ENCODE measurements around the gene IL23R. TPM values are rescaled to one million over a fixed set of nuclear protein-coding genes. Genes with fewer than 3 reads are reported as not detected.

The IL23R gene
- total RNA-seq, 2 experiments from 2014 or later, result 0.23 TPM; not detected in 1

- TF ChIP-seq EZH2phosphoT487 (IDR thresholded peaks at IDR 0.05; ENCODE audit: borderline replicate concordance, low read depth, low read length), result no peak
- TF ChIP-seq CTCF (conservative IDR thresholded peaks at IDR 0.05; ENCODE audit: low read length), result no peak
- ChIA-PET CTCF (ENCODE audit: unreplicated experiment) (no interaction called here), POLR2A (interaction anchor here (0.7 kb wide), 1 partner anchor 426 kb away, joined by 3 read pairs; no protein-coding TSS in a partner anchor)
- no peaks in the 10 kb centered on the region for H3K36me3 ChIP-seq (ENCODE audit: insufficient read depth, low read length)
- 0 out of 2 replicates have a peak overlapping the region, but pooled peaks have one; percentile 2 for H2AFZ ChIP-seq (ENCODE audit: low read length)
- no peaks in the 10 kb centered on the region for H3K4me1 ChIP-seq (ENCODE audit: insufficient read depth, low read length, poor library complexity, severe bottlenecking)
- no peak for DNase-seq (ENCODE audit: low spot score)
- H3K79me2 ChIP-seq (ENCODE audit: insufficient read depth, low read depth, low read length), result no peaks in the 10 kb centered on the region
- intact Hi-C loops (cut with micrococcal nuclease; ENCODE audit: unreplicated experiment), result no loop called here
- no peaks in the 10 kb centered on the region for H3K9me3 ChIP-seq (ENCODE audit: low read length)
- BruUV-seq (replicated peaks), result no TSS peak
- 0 out of 2 replicates have a peak, but pooled peaks cover 5% of the 10 kb centered on the region for H3K9me2 ChIP-seq (ENCODE audit: insufficient read depth, low read length)
- H3K27ac ChIP-seq (ENCODE audit: low read depth, low read length, poor library complexity, severe bottlenecking), result no peak overlapping the region
- no peak overlapping the region for H3K4me3 ChIP-seq (ENCODE audit: low read depth, low read length, poor library complexity, severe bottlenecking)
- no peak overlapping the region for H3K4me2 ChIP-seq (ENCODE audit: low read length)
- no peaks in the 10 kb centered on the region for H4K20me1 ChIP-seq (ENCODE audit: insufficient read depth, low read length)
Observed at GRCh38 chr1:67171978-67172377, 5.7 kb downstream of the IL23R start.

GRCh38 chr1:67173988-67174387 is 7.7 kb downstream of the IL23R start:
- CTCF ChIA-PET (ENCODE audit: unreplicated experiment), result no interaction called here
- intact Hi-C loops (cut with micrococcal nuclease; ENCODE audit: unreplicated experiment), result no loop called here
- Histone ChIP-seq H3K27ac (ENCODE audit: low read depth, low read length, poor library complexity, severe bottlenecking) (no peak overlapping the region), H3K4me2 (ENCODE audit: low read length) (no peak overlapping the region), H4K20me1 (ENCODE audit: insufficient read depth, low read length) (no peaks in the 10 kb centered on the region), H3K4me1 (ENCODE audit: insufficient read depth, low read length, poor library complexity, severe bottlenecking) (no peaks in the 10 kb centered on the region), H3K79me2 (ENCODE audit: insufficient read depth, low read depth, low read length) (no peaks in the 10 kb centered on the region), H3K36me3 (ENCODE audit: insufficient read depth, low read length) (no peaks in the 10 kb centered on the region), H3K9me2 (ENCODE audit: insufficient read depth, low read length) (0 out of 2 replicates have a peak, but pooled peaks cover 5% of the 10 kb centered on the region), H3K9me3 (ENCODE audit: low read length) (no peaks in the 10 kb centered on the region), H3K4me3 (ENCODE audit: low read depth, low read length, poor library complexity, severe bottlenecking) (no peak overlapping the region), H2AFZ (ENCODE audit: low read length) (no peak overlapping the region)
- POLR2A ChIA-PET, result no interaction called here
- BruUV-seq (replicated peaks), result no TSS peak
- DNase-seq (ENCODE audit: low spot score), result no peak
- no peak for TF ChIP-seq EZH2phosphoT487 (IDR thresholded peaks at IDR 0.05; ENCODE audit: borderline replicate concordance, low read depth, low read length)
- no peak for TF ChIP-seq CTCF (conservative IDR thresholded peaks at IDR 0.05; ENCODE audit: low read length)

GRCh38 chr1:67174716-67175284 is 8.5 kb downstream of the IL23R start:
- no peak for DNase-seq (ENCODE audit: low spot score)
- Histone ChIP-seq H3K36me3 (ENCODE audit: insufficient read depth, low read length) (no peaks in the 10 kb centered on the region), H3K79me2 (ENCODE audit: insufficient read depth, low read depth, low read length) (no peaks in the 10 kb centered on the region), H4K20me1 (ENCODE audit: insufficient read depth, low read length) (no peaks in the 10 kb centered on the region), H3K4me1 (ENCODE audit: insufficient read depth, low read length, poor library complexity, severe bottlenecking) (no peaks in the 10 kb centered on the region), H3K4me2 (ENCODE audit: low read length) (no peak overlapping the region), H3K4me3 (ENCODE audit: low read depth, low read length, poor library complexity, severe bottlenecking) (no peak overlapping the region), H2AFZ (ENCODE audit: low read length) (no peak overlapping the region), H3K9me3 (ENCODE audit: low read length) (no peaks in the 10 kb centered on the region), H3K27ac (ENCODE audit: low read depth, low read length, poor library complexity, severe bottlenecking) (no peak overlapping the region), H3K9me2 (ENCODE audit: insufficient read depth, low read length) (0 out of 2 replicates have a peak, but pooled peaks cover 5% of the 10 kb centered on the region)
- POLR2A ChIA-PET, result no interaction called here
- intact Hi-C loops (cut with micrococcal nuclease; ENCODE audit: unreplicated experiment), result no loop called here
- no TSS peak for BruUV-seq (replicated peaks)
- TF ChIP-seq EZH2phosphoT487 (IDR thresholded peaks at IDR 0.05; ENCODE audit: borderline replicate concordance, low read depth, low read length) (no peak), CTCF (conservative IDR thresholded peaks at IDR 0.05; ENCODE audit: low read length) (no peak)
- CTCF ChIA-PET (ENCODE audit: unreplicated experiment), result no interaction called here

Measured in OCI-LY7 (cell line).